HG03103 (cell line): ENCODE results near the gene KIRREL1.

Source experiments
- ATAC-seq: cut with Tn5 transposase; IDR thresholded peaks from one replicate; pipeline ENCODE4 v1.9.1; 2021; ENCODE audit warnings: low read depth; ENCODE audit not compliant: unreplicated experiment

KIRREL1 gene

GRCh38 chr1:158026651-158027050 lies 33.2 kb downstream of the KIRREL1 start:
- no peak for ATAC-seq

- ATAC-seq, result no peak
Measured at GRCh38 chr1:158027508-158027907, 34.1 kb downstream of the KIRREL1 start.

- no peak for ATAC-seq
Measured at GRCh38 chr1:158028969-158029368, 35.5 kb downstream of the KIRREL1 start.

- no peak for ATAC-seq
Measured at GRCh38 chr1:158035014-158035413, 41.6 kb downstream of the KIRREL1 start.

- no peak for ATAC-seq
Measured at GRCh38 chr1:158035976-158036583, 42.6 kb downstream of the KIRREL1 start.

GRCh38 chr1:158037008-158037865 lies 43.8 kb downstream of the KIRREL1 start:
- ATAC-seq, result no peak

- no peak for ATAC-seq
Measured at GRCh38 chr1:158037866-158038359, 44.5 kb downstream of the KIRREL1 start.

- ATAC-seq, result no peak
Measured at GRCh38 chr1:158038793-158039192, 45.3 kb downstream of the KIRREL1 start.

- no peak for ATAC-seq
Measured at GRCh38 chr1:158039380-158039779, 45.9 kb downstream of the KIRREL1 start.

GRCh38 chr1:158040323-158040722 lies 46.9 kb downstream of the KIRREL1 start:
- ATAC-seq, result no peak

- ATAC-seq, result no peak
Measured at GRCh38 chr1:158043232-158043631, 49.8 kb downstream of the KIRREL1 start.

GRCh38 chr1:158045639-158046038 lies 52.2 kb downstream of the KIRREL1 start:
- no peak for ATAC-seq

- ATAC-seq, result no peak
Measured at GRCh38 chr1:158046715-158047510, 53.5 kb downstream of the KIRREL1 start.

- ATAC-seq, result no peak
Measured at GRCh38 chr1:158048371-158049067, 55.1 kb downstream of the KIRREL1 start.

- ATAC-seq, result no peak
Measured at GRCh38 chr1:158049853-158050252, 56.4 kb downstream of the KIRREL1 start.

GRCh38 chr1:158053276-158053675 lies 59.8 kb downstream of the KIRREL1 start:
- no peak for ATAC-seq

GRCh38 chr1:158054721-158055120 lies 61.3 kb downstream of the KIRREL1 start:
- ATAC-seq, result no peak

GRCh38 chr1:158055854-158056253 lies 62.4 kb downstream of the KIRREL1 start:
- no peak for ATAC-seq

- no peak for ATAC-seq
Measured at GRCh38 chr1:158056498-158056897, 63.1 kb downstream of the KIRREL1 start.

GRCh38 chr1:158058237-158058985 lies 65.0 kb downstream of the KIRREL1 start:
- ATAC-seq, result no peak
